ENCODE measurements around the gene MYH15.

The MYH15 gene

DNA sequence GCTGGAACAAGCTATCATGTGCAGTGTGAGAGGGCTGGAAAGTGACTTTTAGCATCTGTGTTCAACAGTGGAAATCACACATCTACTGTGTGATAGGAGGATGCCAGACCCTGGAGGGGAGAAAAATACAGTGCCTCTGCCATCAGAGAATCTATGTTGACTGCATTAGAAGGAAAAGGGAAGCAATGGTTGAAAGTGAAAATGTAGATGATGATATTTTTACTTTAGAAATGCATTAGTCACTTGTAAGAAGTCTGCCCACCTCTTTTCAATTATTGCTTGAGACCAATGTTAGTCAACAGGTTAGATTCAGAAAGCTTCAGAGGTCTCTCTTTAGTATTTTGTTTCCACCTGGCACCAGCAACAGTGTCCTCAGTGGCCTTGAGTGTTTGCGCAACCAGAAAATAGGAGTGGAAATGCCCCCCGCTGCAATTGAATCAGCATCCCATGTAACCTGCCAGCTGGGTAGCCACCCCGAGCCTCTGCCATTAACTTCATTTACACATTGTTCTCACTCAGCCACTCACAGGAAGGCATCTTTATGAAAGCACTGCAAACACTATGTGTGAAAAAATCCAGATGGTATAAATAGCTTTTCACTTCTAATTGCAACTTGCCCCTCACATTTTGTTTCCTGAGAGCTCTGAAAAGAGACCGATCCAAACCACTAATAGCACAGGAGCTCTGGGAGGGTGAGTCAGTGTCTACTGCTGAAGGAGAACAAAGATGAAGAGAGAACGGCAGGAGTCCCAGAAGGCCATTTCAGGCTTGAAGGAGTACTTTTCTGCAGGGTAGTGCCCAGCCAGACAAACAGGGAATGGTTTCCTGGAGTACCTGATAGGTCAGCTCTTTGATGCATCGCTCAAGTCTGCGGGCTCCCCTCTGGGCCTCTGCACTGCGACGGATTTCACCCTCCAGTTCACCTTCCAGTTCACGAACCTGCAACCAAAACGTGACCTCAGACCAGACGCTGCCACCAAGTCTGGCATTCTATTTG, 122.0 kb downstream of the MYH15 start:
- no peak overlapping the region for H3K14ac ChIP-seq (ENCODE audit: low read length)
- H2BK5ac ChIP-seq (ENCODE audit: low read length) = no peak overlapping the region
- H2AFZ ChIP-seq (ENCODE audit: low read length) = no peak overlapping the region

DNA sequence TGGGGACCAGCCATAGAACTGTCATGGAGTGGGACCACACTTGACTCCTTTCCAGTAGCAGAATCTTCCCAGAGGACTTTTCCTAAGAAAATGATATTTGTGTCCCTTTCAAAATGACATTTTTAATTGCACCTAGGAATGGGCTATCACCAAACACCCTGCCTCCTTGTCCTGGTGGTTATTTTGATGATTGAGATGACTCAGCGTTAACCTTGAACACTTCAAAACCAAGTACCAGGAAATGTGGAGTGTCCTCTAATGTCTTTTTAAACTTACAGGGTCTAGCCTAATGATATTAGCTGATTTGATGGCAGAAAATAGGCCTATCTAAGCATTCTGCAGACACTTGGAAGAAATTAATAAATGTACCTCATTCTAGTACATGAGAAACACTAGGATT, 123.3 kb downstream of the MYH15 start:
- no CpG with 5 or more reads among the region's 1 CpG for WGBS, 2 donors (ENCODE audit: extremely low coverage in 2 of 2, insufficient read length in 2 of 2, insufficient replicate concordance in 1 of 2)
- H2BK15ac ChIP-seq (ENCODE audit: low read length) = no peak overlapping the region
- no peak overlapping the region for H2BK120ac ChIP-seq (ENCODE audit: low read depth, low read length)
- H3K14ac ChIP-seq (ENCODE audit: low read length) = no peak overlapping the region
- H3K9ac ChIP-seq (ENCODE audit: low read depth, low read length, poor library complexity) = no peak overlapping the region
- H3K4me1 ChIP-seq (ENCODE audit: control insufficient read depth in 2 of 2, insufficient read depth in 1 of 2, low read depth in 1 of 2, low read length in 2 of 2) = peaks cover 0 to 11% of the 10 kb centered on the region in 2 donors
- H3K9me3 ChIP-seq (replicated peaks in 1 of 2; ENCODE audit: control insufficient read depth in 2 of 2, insufficient read depth in 1 of 2, low read depth in 1 of 2, low read length in 2 of 2) = no peaks in the 10 kb centered on the region
- H4K91ac ChIP-seq (ENCODE audit: low read depth, low read length, poor library complexity) = no peak overlapping the region
- H3K27me3 ChIP-seq (ENCODE audit: control insufficient read depth in 3 of 3, insufficient read depth in 3 of 3, low read depth in 1 of 3, low read length in 3 of 3) = peaks cover 0 to 3% (median 0%) of the 10 kb centered on the region in 3 experiments
- H3K36me3 ChIP-seq (replicated peaks in 1 of 2; ENCODE audit: control insufficient read depth in 2 of 2, insufficient read depth in 2 of 2, low read length in 2 of 2) = no peaks in the 10 kb centered on the region
- DNase-seq (ENCODE audit: low spot score) = no peak
- H2AFZ ChIP-seq (ENCODE audit: low read length) = no peak overlapping the region
- no peak overlapping the region for H3K18ac ChIP-seq (ENCODE audit: low read length)
- H3K4me2 ChIP-seq (ENCODE audit: insufficient read depth, low read length, poor library complexity, severe bottlenecking) = no peak overlapping the region
- H2BK12ac ChIP-seq (ENCODE audit: low read length) = no peak overlapping the region
- no peak overlapping the region for H2BK5ac ChIP-seq (ENCODE audit: low read length)
- H3K79me1 ChIP-seq (ENCODE audit: low read depth, low read length) = no peaks in the 10 kb centered on the region
- no peak overlapping the region for H3K23ac ChIP-seq (ENCODE audit: low read depth, low read length, poor library complexity)
- no peak overlapping the region for H3K4me3 ChIP-seq (ENCODE audit: low read length in 2 of 2)
- no peak overlapping the region for H3K4ac ChIP-seq (ENCODE audit: low read length)
- H4K8ac ChIP-seq (ENCODE audit: low read depth, low read length) = no peak overlapping the region
- no peak overlapping the region for H2AK5ac ChIP-seq (ENCODE audit: low read depth, low read length)
- no peak overlapping the region for H3K27ac ChIP-seq (replicated peaks; ENCODE audit: low read length)

More for the DNA sequence above, 122.0 kb downstream of the MYH15 start:
- no peak overlapping the region for H2BK15ac ChIP-seq (ENCODE audit: low read length)
- no peak for DNase-seq (ENCODE audit: low spot score)
- no peak overlapping the region for H4K91ac ChIP-seq (ENCODE audit: low read depth, low read length, poor library complexity)
- H2AK5ac ChIP-seq (ENCODE audit: low read depth, low read length) = no peak overlapping the region
- H3K27me3 ChIP-seq (ENCODE audit: control insufficient read depth in 3 of 3, insufficient read depth in 3 of 3, low read depth in 1 of 3, low read length in 3 of 3) = peaks cover 0 to 3% (median 0%) of the 10 kb centered on the region in 3 experiments
- no peak overlapping the region for H3K4me2 ChIP-seq (ENCODE audit: insufficient read depth, low read length, poor library complexity, severe bottlenecking)
- no CpG with 5 or more reads among the region's 12 CpGs for WGBS, 2 donors (ENCODE audit: extremely low coverage in 2 of 2, insufficient read length in 2 of 2, insufficient replicate concordance in 1 of 2)
- H3K9me3 ChIP-seq (replicated peaks in 1 of 2; ENCODE audit: control insufficient read depth in 2 of 2, insufficient read depth in 1 of 2, low read depth in 1 of 2, low read length in 2 of 2) = no peaks in the 10 kb centered on the region
- H3K9ac ChIP-seq (ENCODE audit: low read depth, low read length, poor library complexity) = no peak overlapping the region
- H3K4me3 ChIP-seq (ENCODE audit: low read length in 2 of 2) = no peak overlapping the region
- H4K8ac ChIP-seq (ENCODE audit: low read depth, low read length) = no peak overlapping the region
- H3K79me1 ChIP-seq (ENCODE audit: low read depth, low read length) = no peaks in the 10 kb centered on the region
- H3K4ac ChIP-seq (ENCODE audit: low read length) = no peak overlapping the region
- no peaks in the 10 kb centered on the region for H3K36me3 ChIP-seq (replicated peaks in 1 of 2; ENCODE audit: control insufficient read depth in 2 of 2, insufficient read depth in 2 of 2, low read length in 2 of 2)
- no peak overlapping the region for H2BK120ac ChIP-seq (ENCODE audit: low read depth, low read length)
- H3K27ac ChIP-seq (replicated peaks; ENCODE audit: low read length) = no peak overlapping the region
- peak overlapping the region; percentile 41 for H3K18ac ChIP-seq (ENCODE audit: low read length)
- peaks cover 0 to 14% of the 10 kb centered on the region in 2 donors for H3K4me1 ChIP-seq (ENCODE audit: control insufficient read depth in 2 of 2, insufficient read depth in 1 of 2, low read depth in 1 of 2, low read length in 2 of 2)
- H2BK12ac ChIP-seq (ENCODE audit: low read length) = no peak overlapping the region
- no peak overlapping the region for H3K23ac ChIP-seq (ENCODE audit: low read depth, low read length, poor library complexity)

DNA sequence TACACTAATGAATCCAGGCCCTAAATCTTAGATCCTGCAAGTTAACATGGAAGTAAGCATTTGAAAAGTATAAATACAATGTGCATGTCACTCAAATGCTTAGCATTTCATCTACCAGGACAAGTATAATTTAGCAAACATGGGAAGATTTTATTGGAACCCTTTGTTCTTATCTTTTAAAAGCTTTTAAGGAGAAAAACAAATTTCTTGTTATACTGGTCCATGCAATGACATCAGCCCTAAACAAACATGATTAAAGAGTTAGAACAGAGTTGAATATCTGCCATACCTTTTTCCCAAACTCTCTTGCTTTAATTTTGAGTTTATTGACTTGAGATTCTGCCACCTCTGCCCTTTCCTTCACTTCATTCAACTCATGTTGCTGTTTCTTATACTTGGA, 127.1 kb downstream of the MYH15 start:
- no peak overlapping the region for H3K18ac ChIP-seq (ENCODE audit: low read length)
- H2BK5ac ChIP-seq (ENCODE audit: low read length) = no peak overlapping the region
- H3K4me3 ChIP-seq (ENCODE audit: low read length in 2 of 2) = no peak overlapping the region
- no peak overlapping the region for H3K23ac ChIP-seq (ENCODE audit: low read depth, low read length, poor library complexity)
- no peaks in the 10 kb centered on the region for H3K27me3 ChIP-seq (ENCODE audit: control insufficient read depth in 3 of 3, insufficient read depth in 3 of 3, low read depth in 1 of 3, low read length in 3 of 3)
- DNase-seq (ENCODE audit: low spot score) = no peak
- no peak overlapping the region for H3K9ac ChIP-seq (ENCODE audit: low read depth, low read length, poor library complexity)
- H2BK12ac ChIP-seq (ENCODE audit: low read length) = no peak overlapping the region
- no peak overlapping the region for H3K4me2 ChIP-seq (ENCODE audit: insufficient read depth, low read length, poor library complexity, severe bottlenecking)
- no peaks in the 10 kb centered on the region for H3K79me1 ChIP-seq (ENCODE audit: low read depth, low read length)
- no peak overlapping the region for H2AK5ac ChIP-seq (ENCODE audit: low read depth, low read length)
- peaks cover 0 to 2% of the 10 kb centered on the region in 2 donors for H3K4me1 ChIP-seq (ENCODE audit: control insufficient read depth in 2 of 2, insufficient read depth in 1 of 2, low read depth in 1 of 2, low read length in 2 of 2)
- no peak overlapping the region for H2BK15ac ChIP-seq (ENCODE audit: low read length)
- H3K14ac ChIP-seq (ENCODE audit: low read length) = no peak overlapping the region
- no peak overlapping the region for H4K91ac ChIP-seq (ENCODE audit: low read depth, low read length, poor library complexity)
- no peaks in the 10 kb centered on the region for H3K9me3 ChIP-seq (replicated peaks in 1 of 2; ENCODE audit: control insufficient read depth in 2 of 2, insufficient read depth in 1 of 2, low read depth in 1 of 2, low read length in 2 of 2)
- H3K4ac ChIP-seq (ENCODE audit: low read length) = no peak overlapping the region
- H3K27ac ChIP-seq (replicated peaks; ENCODE audit: low read length) = no peak overlapping the region
- H2BK120ac ChIP-seq (ENCODE audit: low read depth, low read length) = no peak overlapping the region
- no peak overlapping the region for H4K8ac ChIP-seq (ENCODE audit: low read depth, low read length)
- H3K36me3 ChIP-seq (replicated peaks in 1 of 2; ENCODE audit: control insufficient read depth in 2 of 2, insufficient read depth in 2 of 2, low read length in 2 of 2) = no peaks in the 10 kb centered on the region
- no peak overlapping the region for H2AFZ ChIP-seq (ENCODE audit: low read length)

DNA sequence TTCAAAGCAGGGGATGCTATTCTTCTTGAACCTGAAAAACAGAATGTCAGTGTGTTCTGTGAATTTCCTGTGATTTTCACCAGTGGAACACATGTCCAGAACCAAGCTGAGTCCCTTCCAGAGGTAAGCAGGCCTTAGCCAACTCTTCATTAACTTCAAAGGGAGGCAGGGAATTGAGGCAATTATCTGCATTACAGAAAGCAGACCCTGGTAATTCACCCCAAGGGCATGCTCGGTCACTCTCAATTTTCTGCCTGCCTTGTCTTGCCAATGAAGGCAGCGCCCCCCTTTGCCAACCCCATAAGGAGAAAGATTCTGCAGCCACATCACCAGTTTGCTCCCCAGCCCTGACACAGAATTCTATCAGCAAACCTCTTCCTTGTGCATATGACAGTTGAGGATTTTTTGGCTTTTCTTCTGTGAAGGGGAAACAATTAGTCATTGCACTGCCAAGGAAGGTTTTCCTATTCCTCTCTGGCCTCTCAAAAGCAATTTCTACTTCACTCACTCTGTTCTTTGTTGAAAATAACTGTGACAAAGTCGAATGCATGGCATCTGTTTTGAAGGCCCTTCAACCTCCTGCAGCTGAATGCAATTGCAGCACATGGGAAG, 128.8 kb downstream of the MYH15 start:
- H2AFZ ChIP-seq (ENCODE audit: low read length) = no peak overlapping the region
- DNase-seq (ENCODE audit: low spot score) = no peak

More for the DNA sequence above, 128.8 kb downstream of the MYH15 start:
- no peak overlapping the region for H2BK5ac ChIP-seq (ENCODE audit: low read length)
- no peaks in the 10 kb centered on the region for H3K27me3 ChIP-seq (ENCODE audit: control insufficient read depth in 3 of 3, insufficient read depth in 3 of 3, low read depth in 1 of 3, low read length in 3 of 3)
- no peak overlapping the region for H2BK120ac ChIP-seq (ENCODE audit: low read depth, low read length)
- no peaks in the 10 kb centered on the region for H3K9me3 ChIP-seq (replicated peaks in 1 of 2; ENCODE audit: control insufficient read depth in 2 of 2, insufficient read depth in 1 of 2, low read depth in 1 of 2, low read length in 2 of 2)
- H2BK12ac ChIP-seq (ENCODE audit: low read length) = no peak overlapping the region
- H3K4me2 ChIP-seq (ENCODE audit: insufficient read depth, low read length, poor library complexity, severe bottlenecking) = no peak overlapping the region
- no peaks in the 10 kb centered on the region for H3K79me1 ChIP-seq (ENCODE audit: low read depth, low read length)
- no peak overlapping the region for H3K4ac ChIP-seq (ENCODE audit: low read length)
- H3K4me3 ChIP-seq (ENCODE audit: low read length in 2 of 2) = no peak overlapping the region
- H3K4me1 ChIP-seq (ENCODE audit: control insufficient read depth in 2 of 2, insufficient read depth in 1 of 2, low read depth in 1 of 2, low read length in 2 of 2) = peaks cover 0 to 2% of the 10 kb centered on the region in 2 donors
- H3K27ac ChIP-seq (replicated peaks; ENCODE audit: low read length) = no peak overlapping the region
- no peaks in the 10 kb centered on the region for H3K36me3 ChIP-seq (replicated peaks in 1 of 2; ENCODE audit: control insufficient read depth in 2 of 2, insufficient read depth in 2 of 2, low read length in 2 of 2)
- H4K91ac ChIP-seq (ENCODE audit: low read depth, low read length, poor library complexity) = no peak overlapping the region
- H2BK15ac ChIP-seq (ENCODE audit: low read length) = no peak overlapping the region
- no peak overlapping the region for H2AK5ac ChIP-seq (ENCODE audit: low read depth, low read length)
- no peak overlapping the region for H3K23ac ChIP-seq (ENCODE audit: low read depth, low read length, poor library complexity)
- no peak overlapping the region for H3K18ac ChIP-seq (ENCODE audit: low read length)
- no peak overlapping the region for H3K9ac ChIP-seq (ENCODE audit: low read depth, low read length, poor library complexity)
- no CpG with 5 or more reads among the region's 3 CpGs for WGBS, 2 donors (ENCODE audit: extremely low coverage in 2 of 2, insufficient read length in 2 of 2, insufficient replicate concordance in 1 of 2)
- H3K14ac ChIP-seq (ENCODE audit: low read length) = no peak overlapping the region
- H4K8ac ChIP-seq (ENCODE audit: low read depth, low read length) = no peak overlapping the region
